ENCODE results near the gene WDTC1.

WDTC1 gene

DNA sequence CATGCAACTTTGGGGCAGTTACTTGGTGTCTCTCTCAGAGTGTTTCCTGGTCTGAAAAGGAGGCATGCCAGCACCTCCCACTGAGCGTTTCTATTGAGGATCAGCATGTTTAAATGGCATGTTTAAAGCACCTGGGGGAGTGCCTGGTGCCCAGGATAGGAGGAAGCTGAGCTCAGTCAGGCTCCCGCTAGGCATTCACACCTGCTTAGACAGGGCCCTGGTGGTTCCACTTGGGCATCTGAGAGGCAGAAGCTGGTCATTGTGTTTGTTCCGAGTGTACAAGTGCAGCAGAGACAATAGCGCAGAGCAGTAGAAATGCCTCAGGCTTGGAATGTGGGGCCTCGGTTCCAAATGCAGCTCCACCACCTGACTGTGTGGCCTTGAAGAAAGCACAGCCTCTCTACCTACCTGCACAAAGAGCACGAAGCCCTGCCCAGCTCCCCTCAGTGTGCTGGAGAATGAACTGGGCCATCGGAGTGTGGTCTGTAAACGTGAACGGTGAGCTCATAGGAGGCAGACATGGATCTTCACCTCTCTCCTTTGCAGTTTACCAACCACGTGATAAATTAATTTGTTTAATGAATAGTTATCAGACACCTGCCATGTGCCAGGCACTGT is 67.3 kb downstream of the WDTC1 start:
- DNase-seq: no peak

DNA sequence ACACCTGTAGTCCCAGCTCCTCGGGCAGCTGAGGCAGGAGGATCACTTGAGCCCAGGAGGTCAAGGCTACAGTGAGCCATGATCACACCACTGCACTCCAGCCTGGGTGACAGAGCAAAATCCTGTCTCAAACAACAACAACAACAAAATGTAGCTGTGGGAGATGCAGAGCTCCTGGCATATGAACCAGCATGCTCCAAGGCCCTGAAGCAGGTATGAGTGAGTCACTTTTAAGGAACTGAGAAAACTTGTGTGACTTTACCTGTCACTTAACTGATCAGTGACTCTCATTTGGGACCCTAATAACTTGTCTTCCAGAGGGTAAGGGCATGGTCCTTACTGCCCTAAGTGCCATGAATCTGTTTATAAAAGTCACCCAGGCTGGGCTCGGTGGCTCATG is 68.2 kb downstream of the WDTC1 start:
- no peak for DNase-seq

DNA sequence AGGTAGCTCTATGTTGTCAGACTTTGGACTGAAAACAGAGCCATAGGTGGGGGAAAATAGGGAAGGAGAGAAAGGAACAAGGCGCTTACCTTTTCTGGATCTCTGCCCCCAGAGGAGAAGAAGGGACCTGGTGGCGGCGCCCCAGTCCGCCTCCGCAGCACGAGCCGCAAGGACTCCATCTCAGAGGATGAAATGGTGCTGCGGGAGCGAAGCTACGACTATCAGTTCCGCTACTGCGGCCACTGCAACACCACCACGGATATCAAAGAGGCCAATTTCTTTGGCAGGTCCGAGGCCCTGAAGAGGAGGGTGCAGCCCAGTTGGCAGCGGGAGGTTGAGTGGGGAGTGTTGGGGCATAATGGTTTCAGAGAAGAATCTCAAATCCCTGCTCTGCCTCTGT is 69.1 kb downstream of the WDTC1 start:
- DNase-seq: no peak

DNA sequence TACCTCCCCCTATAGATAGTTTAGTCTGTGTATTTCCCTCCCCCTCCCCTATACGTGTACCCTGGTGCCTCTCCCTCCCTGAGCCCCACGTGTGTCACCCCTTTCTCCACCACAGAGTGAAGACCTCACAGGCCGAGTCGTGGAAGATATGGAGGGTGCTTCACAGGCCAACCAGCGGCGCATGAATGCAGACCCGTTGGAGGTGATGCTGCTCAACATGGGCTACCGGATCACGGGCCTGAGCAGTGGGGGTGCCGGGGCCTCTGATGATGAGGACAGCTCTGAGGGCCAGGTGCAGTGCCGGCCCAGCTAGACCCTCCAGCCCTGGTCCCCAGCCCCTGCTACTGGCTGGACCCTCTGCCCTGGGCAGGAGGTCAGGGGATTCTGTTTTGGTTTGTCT is 71.6 kb downstream of the WDTC1 start:
- no peak for DNase-seq

DNA sequence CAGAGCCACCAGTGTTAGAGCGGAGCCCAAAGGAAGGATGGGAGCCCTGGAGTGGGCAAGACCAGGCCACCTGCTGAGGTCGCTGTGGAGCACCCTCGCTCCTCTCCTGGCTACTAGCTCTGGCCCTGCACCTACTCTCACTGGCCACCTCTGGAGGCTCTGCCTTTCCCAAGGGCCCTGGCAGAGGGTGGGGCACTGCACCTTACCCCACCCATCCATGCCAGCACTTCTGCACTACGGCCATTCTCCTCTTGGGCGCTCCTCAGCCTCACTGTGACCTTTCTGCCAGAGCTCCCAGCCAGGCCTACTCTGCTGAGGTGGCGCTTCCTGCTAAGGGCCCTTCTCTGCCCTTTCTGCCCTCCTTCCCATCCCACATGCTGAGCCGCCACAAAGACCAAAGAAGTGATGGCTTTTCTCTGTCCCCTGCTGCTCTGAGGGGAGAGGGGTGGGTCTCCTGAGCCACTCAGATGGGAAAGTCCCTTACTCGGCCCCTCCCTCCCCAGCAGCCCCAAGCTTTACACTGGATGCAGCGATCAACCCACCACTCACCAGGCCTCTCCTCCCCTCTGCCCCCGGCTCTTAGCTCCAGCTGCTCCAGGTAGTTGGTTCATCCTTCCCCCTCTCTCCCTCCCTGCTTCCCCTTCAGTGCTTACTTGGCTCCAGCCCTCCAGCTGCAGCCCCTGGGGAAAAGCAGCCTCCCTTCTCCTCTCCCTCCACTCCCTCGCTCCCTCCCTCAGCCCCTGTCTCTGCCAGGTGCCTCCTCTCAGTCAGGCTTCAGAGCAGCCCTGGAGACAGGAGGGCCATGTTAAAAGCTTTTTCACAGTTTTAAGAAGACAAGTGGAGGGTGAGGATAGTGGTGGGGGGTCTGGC is 72.7 kb downstream of the WDTC1 start:
- no peak for DNase-seq

DNA sequence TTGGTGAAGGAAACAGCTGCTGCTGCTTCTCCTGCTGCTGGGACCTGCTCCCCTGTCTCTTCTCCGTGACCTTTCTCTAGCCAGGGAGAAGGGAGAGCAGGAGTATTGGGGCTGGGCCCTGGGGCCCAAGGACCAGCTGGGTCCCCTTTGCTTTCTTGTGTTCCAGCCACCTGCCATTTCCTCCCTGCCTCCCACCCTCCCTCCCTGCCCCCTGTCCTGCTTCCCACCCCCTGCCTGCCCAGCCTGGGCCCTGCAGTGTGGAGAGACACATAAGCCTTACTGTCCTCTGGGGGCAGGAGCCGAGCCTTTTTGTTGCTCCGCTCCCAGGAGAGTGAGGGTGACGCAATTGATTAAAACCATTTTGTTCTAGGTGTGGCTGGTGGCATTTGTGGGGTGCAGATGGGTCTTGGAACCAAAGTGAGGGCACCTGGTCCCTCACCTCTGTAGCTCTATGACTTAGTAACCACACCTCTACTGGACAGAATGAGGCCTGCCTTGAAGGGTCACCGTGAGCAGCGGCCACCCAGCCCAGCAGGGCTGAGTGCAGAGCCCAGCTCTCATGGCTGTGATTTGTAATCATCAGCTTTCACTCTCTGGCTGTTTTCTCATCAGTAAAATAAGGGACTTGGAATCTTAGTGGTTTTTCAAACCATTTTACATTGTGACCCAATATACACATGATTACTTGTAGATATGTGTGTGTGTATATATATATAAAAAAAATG is 73.6 kb downstream of the WDTC1 start:
- no peak for DNase-seq

DNA sequence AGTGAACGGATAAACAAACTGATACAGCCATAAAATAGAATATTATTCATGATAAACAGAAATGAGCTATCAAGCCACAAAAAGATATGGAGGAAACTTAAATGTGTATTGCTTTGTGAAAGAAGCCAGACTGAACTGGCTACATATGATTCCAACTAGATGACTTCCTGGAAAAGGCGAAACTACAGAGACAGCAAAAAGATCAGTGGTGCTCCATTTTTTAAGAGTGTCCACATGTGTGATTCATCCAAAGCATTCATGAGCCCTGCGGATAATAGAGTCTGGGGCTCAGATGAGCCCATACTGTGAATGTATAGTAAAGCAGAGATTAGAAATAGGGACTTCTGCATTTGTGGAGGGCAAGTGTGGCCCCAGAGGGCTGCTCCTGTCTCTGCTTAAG is 79.7 kb downstream of the WDTC1 start:
- no peak for DNase-seq

DNA sequence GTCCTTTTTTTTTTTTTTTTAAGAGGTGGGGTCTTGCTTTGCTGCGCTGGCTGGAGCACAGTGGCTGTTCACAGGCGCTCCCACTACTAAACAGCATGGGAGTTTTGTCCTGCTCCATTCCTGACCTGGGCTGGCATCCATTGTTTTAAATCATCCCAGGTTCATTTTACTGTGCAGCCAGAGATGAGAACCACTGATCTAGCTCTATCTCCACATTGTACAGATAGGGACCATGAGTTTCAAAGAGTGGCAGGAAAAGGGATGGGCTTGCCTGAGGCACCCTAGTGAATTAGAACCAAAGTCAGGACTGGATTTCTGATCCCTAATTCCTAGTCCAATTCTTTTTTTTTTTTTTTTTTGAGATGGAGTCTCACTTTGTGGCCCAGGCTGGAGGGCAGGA is 80.3 kb downstream of the WDTC1 start:
- no peak for DNase-seq

DNA sequence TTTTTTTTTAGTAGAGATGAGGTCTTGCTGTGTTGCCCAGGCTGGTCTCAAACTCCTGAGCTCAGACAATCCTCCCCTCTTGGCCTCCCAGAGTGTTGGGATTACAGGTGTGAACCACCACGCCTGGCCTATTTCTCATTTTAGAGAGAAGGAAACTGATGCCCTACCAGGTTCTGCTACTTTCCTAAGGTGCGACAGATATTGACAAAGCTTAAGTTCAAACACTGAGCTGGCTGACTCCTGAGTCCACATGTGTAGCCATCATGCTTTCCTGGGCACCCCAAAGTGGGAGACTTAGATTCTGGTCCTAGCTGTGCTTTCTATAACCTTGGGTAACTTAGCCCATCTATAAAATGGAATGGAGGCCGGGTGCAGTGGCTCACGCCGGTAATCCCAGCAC is 82.4 kb downstream of the WDTC1 start:
- no peak for DNase-seq

DNA sequence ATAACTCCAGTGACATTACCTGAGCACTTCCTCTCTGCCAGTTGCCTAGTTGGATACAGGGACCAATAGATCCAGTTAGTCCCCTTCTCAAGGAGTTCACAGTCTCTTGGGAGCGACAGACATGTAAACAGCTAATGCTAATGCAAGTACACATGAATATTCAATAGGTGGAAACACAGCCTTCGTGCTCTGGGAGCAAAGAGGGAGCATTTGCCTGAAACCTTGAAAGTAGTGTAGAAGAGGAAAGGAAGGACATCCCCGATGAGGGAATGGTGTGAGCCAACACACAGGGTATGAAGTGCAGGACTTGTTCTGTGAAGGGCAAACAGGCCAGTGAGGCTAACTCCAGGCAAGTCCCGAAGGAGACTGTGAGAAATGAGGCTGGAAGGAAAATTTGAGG is 83.7 kb downstream of the WDTC1 start:
- DNase-seq: no peak

DNA sequence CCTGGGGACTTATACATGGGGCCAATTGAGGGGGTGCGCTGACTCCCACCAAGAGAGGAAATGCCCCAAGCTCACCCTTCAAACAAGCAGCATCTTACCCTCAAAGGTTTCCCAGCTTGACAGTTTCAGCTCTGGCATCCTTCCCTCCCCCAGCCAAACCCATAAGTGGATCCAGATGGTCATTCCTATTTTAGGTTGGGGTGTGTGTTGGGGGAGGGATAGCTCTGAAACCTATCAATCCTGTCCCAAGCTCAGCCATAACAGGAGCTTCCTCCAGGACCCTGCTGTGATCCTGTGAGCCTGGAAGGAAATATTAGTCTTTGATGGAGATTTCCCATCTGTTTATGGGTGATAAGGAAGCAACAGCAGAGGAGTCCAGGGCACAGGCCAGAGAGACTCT is 84.2 kb downstream of the WDTC1 start:
- DNase-seq: peak; percentile 86

DNA sequence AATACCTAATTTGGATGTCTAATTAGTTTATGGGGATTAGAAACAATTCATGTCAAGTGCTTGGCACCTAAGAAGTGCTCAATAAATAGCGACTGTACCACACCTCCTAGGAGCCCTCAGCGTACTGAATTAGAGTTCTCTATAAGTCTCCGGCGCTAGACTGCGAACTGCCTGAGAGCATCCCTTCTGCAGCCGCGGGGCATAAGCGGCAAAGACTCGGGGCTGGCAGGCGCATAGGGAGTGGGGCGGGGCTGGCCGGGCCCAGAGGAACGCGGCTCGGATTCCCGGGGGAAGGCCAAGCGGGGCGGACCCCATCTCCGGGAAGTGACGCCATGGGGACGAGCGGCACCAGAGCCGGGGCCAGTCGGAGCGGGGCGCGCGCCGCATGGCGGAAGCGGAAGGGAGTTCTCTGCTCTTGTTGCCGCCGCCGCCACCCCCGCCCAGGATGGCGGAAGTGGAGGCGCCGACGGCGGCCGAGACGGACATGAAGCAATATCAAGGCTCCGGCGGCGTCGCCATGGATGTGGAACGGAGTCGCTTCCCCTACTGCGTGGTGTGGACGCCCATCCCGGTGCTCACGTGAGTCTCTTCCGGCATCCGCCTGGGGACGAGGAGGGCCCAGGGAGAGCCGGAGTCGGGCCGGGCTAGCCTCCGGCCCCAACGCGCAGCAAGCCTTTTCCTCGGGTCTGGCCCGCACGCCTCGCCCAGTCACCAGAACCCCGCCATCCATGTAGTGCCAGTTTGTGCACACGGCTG is 87.6 kb downstream of the WDTC1 start, which contains the start of gene TMEM222:
TSS of gene TMEM222 (plus strand) at position 351 of the 756 bp plus-strand sequence. CDS start at position 386, 35 bp downstream.
- peak; percentile 98 for DNase-seq

DNA sequence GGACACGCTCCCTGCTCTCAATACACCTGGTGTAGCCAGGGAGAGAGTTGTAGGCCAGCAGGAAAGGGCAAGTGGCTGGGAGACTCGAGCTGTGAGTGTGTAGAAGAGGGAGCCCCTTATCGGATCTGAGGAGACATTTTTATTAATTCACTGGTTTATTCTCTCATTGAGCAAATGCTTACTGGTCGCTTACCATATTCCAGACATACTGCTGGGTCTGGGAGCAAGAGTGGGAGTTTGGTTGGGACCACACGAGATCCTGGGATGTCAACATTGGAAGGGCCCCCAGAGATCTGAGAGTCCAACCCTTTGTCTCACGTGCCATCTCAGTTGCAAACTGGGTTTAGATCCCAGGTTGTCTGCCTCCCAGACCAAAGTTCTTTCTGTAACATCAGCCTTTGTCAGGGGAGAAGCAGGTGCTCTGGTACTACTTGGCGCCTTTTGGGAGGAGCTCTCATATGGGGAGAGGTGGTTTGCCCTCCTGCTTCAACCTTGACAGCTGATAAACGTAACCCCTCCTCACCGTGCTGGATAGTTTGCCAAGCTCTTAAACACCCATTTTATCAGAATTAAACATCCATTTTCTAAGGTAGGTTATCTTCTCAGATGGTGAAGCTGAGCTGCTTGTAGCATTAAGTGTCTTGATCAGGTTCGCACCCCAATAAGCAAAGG is 88.3 kb downstream of the WDTC1 start:
- no peak for DNase-seq

DNA sequence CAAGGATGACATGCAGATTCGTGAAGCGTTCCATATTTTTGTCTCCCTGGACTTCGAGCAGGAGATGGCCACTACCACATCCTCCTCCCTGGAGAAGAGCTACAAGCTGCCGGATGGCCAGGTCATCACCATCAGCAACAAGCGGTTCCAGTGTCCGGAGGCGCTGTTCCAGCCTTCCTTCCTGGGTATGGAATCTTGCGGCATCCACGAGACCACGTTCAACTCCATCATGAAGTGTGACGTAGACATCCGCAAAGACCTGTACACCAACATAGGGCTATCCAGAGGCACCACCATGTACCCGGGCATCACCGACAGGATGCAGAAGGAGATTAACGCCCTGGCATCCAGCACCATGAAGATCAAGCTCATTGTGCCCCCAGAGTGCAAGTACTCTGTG is 90.9 kb downstream of the WDTC1 start:
- no peak for DNase-seq

DNA sequence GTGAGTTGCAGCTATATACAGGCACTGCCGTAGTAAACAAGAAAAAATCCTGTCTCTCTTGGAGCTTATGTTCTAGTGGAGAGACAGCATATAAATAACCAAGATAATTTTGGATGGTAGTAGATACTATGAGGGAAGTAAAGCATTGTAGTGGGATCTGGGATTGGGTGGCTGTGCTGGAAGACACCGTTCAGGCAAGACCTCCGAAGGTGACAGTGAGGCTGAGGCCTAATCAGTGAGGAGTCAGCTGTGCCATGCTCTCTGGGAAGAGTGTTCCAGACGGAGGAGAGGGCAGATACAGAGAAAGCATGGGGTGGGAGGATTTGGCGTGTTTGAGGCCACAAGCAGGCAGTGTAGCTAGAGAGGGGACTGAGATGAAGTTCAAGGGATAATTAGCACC is 93.5 kb downstream of the WDTC1 start:
- no peak for DNase-seq

DNA sequence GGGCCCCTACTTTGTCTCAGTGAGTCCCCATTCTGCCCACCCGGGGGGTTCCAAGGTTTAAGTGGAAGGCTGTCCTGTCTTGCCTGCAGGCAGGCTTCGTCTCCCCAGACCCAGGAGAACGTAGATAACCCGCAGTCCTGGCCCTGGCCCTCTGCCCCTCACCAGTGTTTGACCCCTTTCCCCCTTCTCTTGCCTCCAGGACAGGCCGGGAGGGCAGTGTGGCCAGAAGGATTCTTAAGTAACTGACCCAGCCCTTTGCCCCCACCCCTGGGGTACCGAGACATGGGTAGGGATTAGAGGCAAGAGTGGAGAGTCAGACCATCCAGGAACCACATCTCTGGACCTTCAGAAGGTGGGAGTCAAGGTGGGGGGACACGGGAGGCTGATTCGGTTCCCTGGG is 96.4 kb downstream of the WDTC1 start:
- no peak for DNase-seq

DNA sequence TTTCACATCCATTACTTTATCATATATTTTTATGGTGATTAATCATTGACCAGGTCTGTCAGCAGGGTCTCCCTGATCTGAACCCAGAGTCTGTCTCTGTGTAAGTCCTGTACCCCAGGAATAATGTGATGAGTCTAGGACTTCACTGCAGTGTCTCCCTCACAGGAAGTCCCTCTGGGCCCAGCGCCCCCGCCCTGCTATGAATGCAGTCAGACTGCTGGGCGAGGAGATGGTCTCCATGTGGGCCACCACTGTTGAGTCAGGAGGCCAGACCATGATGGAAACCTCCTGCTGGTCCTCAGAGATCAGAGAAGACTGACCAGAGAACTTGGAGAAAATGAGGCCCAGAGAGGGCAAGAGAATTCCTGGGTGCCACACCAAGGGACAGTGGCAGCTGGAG is 97.0 kb downstream of the WDTC1 start:
- no peak for DNase-seq

DNA sequence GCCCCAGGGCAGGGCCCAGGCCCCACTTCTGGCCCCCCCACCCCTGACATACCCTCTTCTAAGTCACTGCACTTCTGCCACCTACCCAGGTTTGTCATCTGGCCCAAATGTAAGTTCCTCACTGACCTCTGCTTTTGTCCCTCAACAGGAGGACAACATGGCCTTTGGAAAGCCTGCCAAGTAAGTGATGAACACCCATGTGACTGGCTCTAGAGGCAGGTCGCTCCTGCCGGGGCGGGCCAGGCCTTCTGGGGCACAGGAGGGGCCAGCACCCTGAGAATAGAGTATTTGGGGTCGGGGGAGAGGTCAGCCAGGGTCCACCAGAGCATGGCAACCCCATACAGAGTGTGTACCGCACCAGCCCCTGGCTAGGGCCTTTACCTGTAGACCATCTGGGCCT is 97.5 kb downstream of the WDTC1 start:
- no peak for DNase-seq

DNA sequence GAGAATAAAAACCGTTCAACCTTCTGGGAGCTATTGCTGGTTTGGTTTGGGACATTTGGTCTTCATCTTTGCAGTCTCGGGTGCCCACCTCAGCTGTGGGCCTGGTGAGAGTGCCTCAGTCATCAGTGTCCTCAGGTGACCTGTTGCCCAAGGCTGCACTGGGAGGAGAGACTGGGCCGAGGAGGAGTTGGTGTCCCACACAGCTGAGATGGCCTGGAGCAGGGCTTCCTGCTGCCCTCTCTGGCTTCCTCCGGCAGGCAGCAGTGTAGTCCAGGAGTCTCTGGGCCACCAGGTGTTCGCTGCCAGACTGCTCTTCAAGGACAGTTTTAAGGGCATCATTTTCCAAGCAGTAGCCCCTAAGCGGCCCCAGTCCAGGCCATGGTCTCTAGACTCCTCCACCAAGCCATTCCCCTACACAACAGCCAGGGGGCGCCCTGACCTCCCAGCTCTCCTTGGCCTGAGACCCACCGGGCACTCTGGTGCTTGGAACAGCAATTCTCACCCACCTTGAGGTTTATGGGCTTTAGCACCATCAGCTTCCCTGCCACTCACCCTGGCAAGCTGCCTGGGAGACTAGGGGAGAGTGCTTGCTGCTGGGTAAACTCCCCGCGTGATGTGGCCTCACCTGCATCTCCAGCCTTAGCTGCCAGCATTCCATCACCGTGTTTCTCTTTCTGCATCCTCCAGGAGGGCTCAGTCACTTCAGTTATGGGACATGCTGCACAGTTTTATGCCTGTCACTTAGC is 98.3 kb downstream of the WDTC1 start:
- DNase-seq: no peak

DNA sequence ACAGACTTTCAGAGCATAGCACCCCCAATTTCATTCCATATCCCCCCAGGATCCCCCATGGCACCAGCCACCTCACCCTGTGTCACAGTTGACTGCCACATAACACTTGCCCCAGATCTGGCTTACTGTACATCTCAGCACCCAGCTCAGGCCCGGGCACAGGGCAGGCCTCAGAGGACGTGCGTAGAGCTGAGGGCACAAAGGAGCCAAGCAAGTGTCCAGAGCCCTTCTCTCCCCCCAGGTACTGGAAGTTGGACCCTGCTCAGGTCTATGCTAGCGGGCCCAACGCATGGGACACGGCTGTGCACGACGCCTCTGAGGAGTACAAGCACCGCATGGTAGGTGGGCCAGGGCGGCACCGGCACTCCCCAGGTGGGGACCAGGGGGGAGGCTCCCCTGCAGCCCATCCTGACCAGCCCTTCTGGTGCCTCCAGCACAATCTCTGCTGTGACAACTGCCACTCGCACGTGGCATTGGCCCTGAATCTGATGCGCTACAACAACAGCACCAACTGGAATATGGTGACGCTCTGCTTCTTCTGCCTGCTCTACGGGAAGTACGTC is 99.4 kb downstream of the WDTC1 start:
- DNase-seq: no peak

Data from fibroblast of skin of abdomen (primary cell).